Measurements from ENCODE around the gene IRF8. TPM values are rescaled to one million over a fixed set of nuclear protein-coding genes. Genes with fewer than 3 reads are reported as not detected.

Gene IRF8
- total RNA-seq, 2 experiments from 2014 or later: 221 to 224 TPM

DNA sequence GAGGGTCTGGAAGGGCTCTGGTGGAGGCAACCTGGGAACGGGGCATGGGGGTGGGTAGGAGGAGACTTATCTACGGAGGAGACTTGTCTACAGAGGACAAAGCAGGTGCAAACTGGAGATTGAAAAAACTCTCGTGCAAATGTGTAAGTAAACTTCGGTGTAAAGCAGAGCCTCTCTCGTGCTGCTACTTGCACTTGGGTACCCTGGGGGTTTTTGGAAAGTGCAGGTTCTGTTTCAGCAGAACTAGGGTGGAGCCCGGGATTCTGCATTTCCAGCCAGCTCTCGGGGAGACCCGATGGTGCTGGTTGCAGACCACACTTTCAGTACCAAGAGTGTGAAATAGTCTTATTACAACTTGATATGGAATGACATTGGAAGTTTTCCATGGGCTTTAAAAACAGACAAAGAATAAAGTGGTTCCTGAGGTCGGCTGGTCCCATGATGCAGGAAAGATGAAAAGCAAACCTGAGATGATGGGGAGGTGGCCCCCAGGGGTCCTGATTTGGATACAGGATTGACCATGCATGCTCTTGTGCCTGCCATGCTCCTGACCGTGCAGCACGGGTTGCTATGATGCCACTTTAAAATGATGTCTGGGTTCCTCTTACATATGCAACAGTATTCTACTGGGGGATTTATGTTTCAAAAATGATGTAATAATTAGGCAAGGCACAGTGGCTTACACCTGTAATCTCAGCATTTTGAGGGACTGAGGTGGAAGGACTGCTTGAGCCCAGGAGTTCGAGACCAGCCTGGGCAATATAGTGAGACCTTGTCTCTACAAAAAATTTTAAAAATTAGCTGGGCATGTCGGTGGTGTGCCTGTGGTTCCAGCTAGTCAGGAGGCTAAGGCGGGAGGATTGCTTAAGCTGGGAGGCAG lies 69.3 kb downstream of the IRF8 start:
- Mint-ChIP-seq H3K27ac (peak overlapping the region; percentile 73), H3K36me3 (ENCODE audit: low read depth) (no peaks in the 10 kb centered on the region), H3K27me3 (no peaks in the 10 kb centered on the region), H3K4me3 (peak overlapping the region; percentile 19), H3K9me3 (peaks cover 3% of the 10 kb centered on the region), H3K4me1 (ENCODE audit: low read depth) (peaks cover 39% of the 10 kb centered on the region)
- ATAC-seq (peak; percentile 18), DNase-seq (no peak)
- ChIA-PET POLR2A (interaction anchor here (1.3 to 2.9 kb wide), 2 partner anchors 13 to 32 kb away, joined by 5 to 6 read pairs; no protein-coding TSS in a partner anchor), CTCF (interaction anchor here (2.1 kb wide), 1 partner anchor 18 kb away, joined by 5 read pairs; no protein-coding TSS in a partner anchor)
- TF ChIP-seq, protein P1, sequence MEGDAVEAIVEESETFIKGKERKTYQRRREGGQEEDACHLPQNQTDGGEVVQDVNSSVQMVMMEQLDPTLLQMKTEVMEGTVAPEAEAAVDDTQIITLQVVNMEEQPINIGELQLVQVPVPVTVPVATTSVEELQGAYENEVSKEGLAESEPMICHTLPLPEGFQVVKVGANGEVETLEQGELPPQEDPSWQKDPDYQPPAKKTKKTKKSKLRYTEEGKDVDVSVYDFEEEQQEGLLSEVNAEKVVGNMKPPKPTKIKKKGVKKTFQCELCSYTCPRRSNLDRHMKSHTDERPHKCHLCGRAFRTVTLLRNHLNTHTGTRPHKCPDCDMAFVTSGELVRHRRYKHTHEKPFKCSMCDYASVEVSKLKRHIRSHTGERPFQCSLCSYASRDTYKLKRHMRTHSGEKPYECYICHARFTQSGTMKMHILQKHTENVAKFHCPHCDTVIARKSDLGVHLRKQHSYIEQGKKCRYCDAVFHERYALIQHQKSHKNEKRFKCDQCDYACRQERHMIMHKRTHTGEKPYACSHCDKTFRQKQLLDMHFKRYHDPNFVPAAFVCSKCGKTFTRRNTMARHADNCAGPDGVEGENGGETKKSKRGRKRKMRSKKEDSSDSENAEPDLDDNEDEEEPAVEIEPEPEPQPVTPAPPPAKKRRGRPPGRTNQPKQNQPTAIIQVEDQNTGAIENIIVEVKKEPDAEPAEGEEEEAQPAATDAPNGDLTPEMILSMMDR (IDR thresholded peaks at IDR 0.05): no peak
- intact Hi-C loops (cut with micrococcal nuclease): no loop called here

DNA sequence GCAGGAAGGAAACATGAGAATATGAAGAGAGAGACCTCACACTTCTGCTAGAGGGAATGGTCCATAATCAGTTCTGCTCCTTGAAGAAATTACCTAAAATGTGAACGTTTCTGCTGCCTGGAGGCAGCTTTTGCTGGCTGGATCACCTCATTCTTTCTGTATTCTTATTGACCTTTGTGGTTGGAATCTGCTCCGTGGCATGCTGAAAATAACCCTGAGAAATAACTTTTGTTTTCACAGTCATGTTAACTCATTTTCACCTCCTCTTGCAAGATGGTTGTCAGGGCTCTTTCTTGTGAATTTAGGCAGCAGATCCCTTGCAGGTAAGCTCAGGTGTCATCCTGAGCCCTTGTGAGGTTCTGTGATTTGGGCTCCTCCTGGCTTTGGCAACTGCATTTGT lies 70.2 kb downstream of the IRF8 start:
- ChIA-PET POLR2A (interaction anchor here (0.8 to 2.9 kb wide), 3 partner anchors 12 to 33 kb away, joined by 3 to 6 read pairs (median 4); no protein-coding TSS in a partner anchor), CTCF (interaction anchor here (1.3 to 1.9 kb wide), 2 partner anchors 9 to 148 kb away, joined by 3 to 6 read pairs; no protein-coding TSS in a partner anchor)
- Mint-ChIP-seq H3K4me1 (ENCODE audit: low read depth) (peaks cover 39% of the 10 kb centered on the region), H3K27ac (peak overlapping the region; percentile 73), H3K27me3 (no peaks in the 10 kb centered on the region), H3K36me3 (ENCODE audit: low read depth) (no peaks in the 10 kb centered on the region), H3K9me3 (peaks cover 5% of the 10 kb centered on the region), H3K4me3 (peak overlapping the region; percentile 19)
- peak; percentile 72 for ATAC-seq
- DNase-seq: peak; percentile 52
- intact Hi-C loops (cut with micrococcal nuclease): no loop called here
- TF ChIP-seq, protein P1 (IDR thresholded peaks at IDR 0.05): no peak

DNA sequence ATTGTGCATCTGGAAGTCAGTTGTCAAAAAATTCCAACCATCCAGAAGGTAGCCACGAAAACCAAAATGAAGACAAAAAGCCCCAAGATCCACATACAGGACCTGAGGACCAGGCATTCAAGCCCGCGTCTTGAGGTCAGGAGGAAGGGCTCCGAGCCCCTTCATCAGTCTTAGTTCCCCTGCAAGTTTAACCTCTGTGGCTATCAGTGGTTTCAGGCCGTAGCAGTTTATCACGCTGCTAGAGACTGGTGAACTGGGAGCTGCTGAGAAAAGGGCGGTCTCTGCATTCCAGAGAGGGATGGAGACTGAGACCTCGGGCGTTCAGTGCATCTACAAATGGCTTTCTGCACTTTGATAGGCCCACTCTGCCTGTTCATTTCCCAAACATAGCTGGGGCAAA lies 70.6 kb downstream of the IRF8 start:
- intact Hi-C loops (cut with micrococcal nuclease): no loop called here
- H3K27ac Mint-ChIP-seq: peak overlapping the region; percentile 73
- peak overlapping the region; percentile 19 for H3K4me3 Mint-ChIP-seq

DNA sequence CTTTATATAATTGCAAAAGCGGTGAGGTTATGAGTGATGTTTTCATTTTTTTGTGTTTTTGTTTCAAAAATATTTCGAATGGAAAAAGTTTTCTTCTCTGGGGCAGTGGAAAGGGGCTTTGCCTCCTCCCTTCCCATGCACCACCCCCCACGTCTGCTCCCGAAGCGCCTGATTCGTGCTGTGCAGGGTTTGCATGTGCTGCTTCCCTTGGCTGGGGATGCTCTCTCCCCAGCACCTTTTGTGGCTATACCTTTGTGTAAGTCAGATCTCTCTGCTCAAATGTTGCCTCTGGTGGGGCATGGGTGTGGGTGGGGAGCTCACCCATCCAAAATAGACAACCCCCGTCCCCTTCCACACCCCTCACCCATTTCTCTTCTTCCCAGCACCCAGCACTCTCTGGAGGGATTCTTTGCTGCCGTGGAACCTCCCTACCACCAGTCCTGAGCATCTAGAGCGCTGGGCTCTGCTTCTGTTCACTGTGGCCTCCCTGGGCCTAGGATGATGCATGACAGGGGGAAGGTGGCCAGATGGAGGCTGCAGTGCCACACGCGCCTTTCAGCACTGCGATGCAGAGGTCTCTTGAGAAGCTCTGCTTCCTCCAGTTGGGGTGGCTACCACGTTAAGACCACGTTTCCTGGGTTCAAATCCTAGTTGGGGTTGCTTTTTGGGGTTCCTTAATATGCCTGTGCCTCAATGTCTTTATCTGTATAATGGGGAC lies 71.2 kb downstream of the IRF8 start:
- H3K36me3 Mint-ChIP-seq (ENCODE audit: low read depth): no peaks in the 10 kb centered on the region
- intact Hi-C loops (cut with micrococcal nuclease): no loop called here
- POLR2A ChIA-PET: interaction anchor here (0.7 to 2.9 kb wide), 5 partner anchors 10 to 55 kb away, joined by 3 to 6 read pairs (median 4); no protein-coding TSS in a partner anchor
- no peaks in the 10 kb centered on the region for H3K27me3 Mint-ChIP-seq
- peak overlapping the region; percentile 73 for H3K27ac Mint-ChIP-seq
- H3K4me1 Mint-ChIP-seq (ENCODE audit: low read depth): peaks cover 41% of the 10 kb centered on the region
- H3K9me3 Mint-ChIP-seq: peaks cover 5% of the 10 kb centered on the region
- DNase-seq (no peak), ATAC-seq (no peak)
- CTCF ChIA-PET: interaction anchor here (1.3 to 1.9 kb wide), 2 partner anchors 10 to 149 kb away, joined by 3 to 6 read pairs; no protein-coding TSS in a partner anchor
- TF ChIP-seq, protein P1 (IDR thresholded peaks at IDR 0.05): no peak
- H3K4me3 Mint-ChIP-seq: no peak overlapping the region

More for the DNA sequence above, 70.6 kb downstream of the IRF8 start:
- peak; percentile 32 for ATAC-seq
- peaks cover 39% of the 10 kb centered on the region for H3K4me1 Mint-ChIP-seq (ENCODE audit: low read depth)
- H3K27me3 Mint-ChIP-seq: no peaks in the 10 kb centered on the region
- peaks cover 5% of the 10 kb centered on the region for H3K9me3 Mint-ChIP-seq
- CTCF ChIA-PET: interaction anchor here (1.3 to 1.9 kb wide), 2 partner anchors 9 to 148 kb away, joined by 3 to 6 read pairs; no protein-coding TSS in a partner anchor
- TF ChIP-seq, protein P1 (IDR thresholded peaks at IDR 0.05): no peak
- no peaks in the 10 kb centered on the region for H3K36me3 Mint-ChIP-seq (ENCODE audit: low read depth)
- POLR2A ChIA-PET: interaction anchor here (0.8 to 2.9 kb wide), 5 partner anchors 10 to 55 kb away, joined by 3 to 6 read pairs (median 4); no protein-coding TSS in a partner anchor
- no peak for DNase-seq

Measured in activated CD8-positive, alpha-beta T cell treated with anti-CD3 and anti-CD28 coated beads for 36 hours (primary cell).